GM18868 (cell line): ENCODE results near the gene PGD.
"Not testable (repeated sequence)": the region's sequence is repeated elsewhere in the genome, so short reads cannot be mapped to it uniquely, and the experiment has no call there.

Experiments
- ATAC-seq: cut with Tn5 transposase; IDR thresholded peaks from one replicate; pipeline ENCODE4 v1.9.1; 2021; ENCODE audit warnings: mild to moderate bottlenecking, moderate library complexity; ENCODE audit not compliant: unreplicated experiment

PGD gene

DNA sequence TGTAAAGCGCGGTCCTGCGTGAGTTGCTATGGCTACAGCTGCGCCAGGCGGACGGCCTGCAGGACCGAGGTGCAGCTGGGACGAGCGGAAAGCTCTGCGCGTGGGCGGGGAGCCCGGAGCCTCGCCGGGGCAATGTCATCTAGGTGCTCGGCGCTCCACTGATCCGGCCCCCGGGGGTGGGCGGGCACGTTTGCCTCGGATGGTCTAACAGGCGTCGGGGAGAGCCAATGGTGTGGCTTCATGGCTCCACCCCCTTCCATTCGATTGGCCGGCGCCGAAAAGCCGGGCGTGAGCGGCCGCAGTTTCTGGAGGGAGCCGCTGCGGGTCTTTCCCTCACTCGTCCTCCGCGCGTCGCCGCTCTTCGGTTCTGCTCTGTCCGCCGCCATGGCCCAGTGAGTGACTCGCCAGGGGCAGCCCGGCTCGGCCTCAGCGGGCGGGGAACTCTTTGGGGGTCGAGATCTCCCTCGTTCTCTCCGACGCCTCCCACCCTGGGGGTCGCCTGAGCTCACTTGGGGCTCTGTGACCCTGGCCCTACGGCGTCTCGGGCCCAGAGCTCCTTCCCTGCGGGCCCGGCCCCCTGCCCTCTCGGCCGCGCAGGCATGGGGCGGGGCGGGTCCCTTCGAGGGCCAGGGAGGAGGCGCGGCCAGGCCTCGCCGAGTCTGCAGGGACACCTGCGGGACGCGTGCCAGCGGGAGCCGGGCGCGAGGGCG, at the start of gene PGD:
Gene PGD, plus strand, starts transcription at position 331 of the 710 bp plus-strand sequence. Its CDS starts 54 bp downstream, at position 385.
- ATAC-seq, result peak; percentile 92

DNA sequence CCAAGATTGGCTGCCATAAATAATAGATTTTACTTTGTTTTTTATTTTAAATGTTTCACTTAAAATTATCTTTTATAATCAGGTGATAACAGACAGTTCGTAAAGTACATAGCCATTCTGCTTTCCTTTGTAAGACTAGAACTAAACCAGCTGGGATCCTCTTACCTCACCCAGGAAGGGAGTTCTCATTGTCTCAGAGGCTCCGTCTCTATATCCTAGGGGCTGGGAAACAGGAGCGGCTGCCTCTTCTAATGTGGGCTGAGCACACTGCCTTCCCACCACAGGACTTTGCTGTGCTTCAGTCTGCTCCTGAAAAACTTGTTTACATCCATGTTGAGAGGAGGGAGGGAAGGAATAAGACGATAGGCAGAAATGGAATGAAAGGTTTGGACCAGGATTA, 45.6 kb upstream of the PGD start:
- no peak for ATAC-seq

DNA sequence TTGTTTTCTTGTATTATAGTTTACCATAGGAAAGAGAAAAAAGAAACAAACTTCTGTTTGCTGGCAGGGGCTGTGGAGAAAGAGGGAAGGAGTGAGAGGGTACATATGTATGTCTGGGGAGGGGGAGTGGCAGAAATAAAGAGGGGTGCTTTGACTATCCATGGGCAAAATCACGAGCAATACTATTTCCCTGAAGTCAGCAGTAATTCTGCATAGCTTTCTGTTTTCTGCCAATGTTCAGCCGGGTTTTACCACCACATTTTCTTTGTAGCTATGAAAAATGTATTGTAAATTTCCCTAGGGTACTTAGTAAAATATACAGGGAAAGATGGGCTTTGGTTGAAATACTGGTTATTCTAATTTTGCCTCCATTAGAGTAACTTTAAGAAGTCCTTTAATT, 45.2 kb upstream of the PGD start:
- ATAC-seq, result no peak

DNA sequence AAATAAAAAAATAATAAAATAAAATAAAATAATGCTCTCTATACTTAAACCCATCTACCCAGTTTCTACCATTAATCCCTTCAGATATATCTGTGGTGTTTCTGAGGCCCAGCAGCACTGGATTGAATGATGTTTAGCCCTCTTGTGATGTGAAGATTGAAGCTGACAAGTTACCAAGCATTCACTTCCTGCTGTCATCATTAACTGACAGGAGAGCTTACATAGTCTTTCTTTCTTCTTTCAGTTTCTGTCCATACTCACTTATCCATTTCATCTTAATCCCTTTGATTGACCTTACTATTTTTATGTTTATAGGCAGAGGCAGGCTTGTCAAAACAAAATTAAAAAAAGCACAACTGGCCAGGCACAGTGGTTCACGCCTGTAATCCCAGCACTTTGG, 38.8 kb upstream of the PGD start:
- no peak for ATAC-seq

DNA sequence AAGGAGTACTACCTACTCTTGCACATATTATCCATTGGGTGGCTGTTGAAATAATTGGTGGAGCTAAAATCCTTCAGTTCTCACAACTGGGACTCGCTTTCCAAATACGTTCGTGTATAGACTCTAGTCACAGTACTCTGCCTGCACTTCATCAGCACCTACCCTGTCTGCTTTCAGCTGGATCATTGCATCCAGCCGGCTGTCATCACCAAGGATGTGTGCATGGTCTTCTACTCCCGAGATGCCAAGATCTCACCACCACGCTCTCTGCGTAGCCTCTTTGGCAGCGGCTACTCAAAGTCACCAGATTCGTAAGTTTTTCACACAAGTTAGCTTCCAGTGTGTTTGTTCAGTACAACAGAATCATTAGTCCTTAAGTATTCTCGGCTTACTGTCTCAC, 37.3 kb upstream of the PGD start:
- ATAC-seq, result no peak

DNA sequence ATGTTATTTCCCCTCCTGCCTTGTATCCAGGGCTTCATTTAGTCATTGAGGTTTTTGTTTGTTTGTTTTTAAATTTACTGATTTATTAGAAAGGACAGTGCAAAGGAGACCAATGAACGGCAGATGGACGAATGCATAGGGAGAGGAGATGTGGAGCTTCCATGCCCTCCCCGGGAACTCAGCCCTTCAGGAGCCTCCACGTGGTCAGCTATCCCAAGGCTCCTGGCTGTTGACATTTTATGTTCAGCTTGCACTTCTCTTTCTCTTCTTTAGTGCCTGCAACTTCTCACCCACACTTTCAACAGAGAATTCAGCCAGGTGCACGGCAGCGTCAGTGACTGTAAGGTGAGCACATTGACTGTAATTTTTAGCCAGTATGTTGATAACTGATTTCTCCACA, 30.7 kb upstream of the PGD start:
- ATAC-seq, result no peak

DNA sequence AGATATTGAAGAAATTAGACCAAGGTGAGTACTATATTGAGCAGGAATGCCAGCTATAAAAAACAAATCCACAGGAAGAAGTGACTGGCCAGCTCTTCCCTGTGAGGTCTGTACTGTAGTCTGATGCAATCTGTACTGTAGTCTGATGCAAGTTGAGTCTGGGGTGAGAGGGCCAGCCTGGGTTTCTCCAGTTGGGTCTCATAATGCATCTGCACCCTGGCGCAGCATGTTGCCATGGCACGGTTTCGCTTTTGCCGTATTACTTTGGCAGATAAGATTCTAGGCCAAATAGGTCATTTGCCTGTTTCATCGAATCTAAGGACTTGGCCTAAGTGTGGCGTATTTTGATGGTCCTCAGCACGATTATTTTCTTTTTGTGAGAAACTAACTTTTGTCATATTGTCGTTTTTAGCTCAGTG, 24.4 kb upstream of the PGD start:
- no peak for ATAC-seq

DNA sequence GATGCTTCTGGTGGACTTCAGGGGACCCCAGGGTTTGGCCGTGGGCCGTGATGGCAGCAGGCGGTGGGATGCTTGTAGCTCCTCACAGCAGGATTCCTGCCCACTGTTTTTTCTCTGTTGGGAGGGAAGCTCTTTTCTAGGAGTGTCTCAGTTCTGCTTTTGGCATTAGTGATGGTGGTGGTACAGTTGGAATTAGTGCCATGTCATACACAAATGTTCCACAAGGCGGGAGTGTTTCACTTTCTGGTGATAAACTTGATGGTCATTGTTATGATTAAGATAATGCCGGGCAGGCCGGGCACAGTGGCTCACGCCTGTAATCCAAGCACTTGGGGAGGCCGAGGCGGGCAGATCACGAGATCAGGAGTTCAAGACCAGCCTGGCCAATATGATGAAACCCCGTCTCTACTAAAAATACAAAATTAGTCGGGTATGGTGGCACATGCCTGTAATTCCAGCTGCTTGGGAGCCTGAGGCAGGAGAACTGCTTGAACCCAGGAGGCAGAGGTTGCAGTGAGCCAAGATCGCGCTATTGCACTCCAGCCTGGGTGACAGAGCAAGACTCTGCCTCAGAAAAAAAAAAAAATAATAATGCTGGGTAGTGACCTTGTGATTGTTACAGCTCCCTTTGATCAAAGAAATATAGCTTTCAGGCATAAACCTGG, 21.4 kb upstream of the PGD start:
- ATAC-seq, result not testable (repeated sequence)

DNA sequence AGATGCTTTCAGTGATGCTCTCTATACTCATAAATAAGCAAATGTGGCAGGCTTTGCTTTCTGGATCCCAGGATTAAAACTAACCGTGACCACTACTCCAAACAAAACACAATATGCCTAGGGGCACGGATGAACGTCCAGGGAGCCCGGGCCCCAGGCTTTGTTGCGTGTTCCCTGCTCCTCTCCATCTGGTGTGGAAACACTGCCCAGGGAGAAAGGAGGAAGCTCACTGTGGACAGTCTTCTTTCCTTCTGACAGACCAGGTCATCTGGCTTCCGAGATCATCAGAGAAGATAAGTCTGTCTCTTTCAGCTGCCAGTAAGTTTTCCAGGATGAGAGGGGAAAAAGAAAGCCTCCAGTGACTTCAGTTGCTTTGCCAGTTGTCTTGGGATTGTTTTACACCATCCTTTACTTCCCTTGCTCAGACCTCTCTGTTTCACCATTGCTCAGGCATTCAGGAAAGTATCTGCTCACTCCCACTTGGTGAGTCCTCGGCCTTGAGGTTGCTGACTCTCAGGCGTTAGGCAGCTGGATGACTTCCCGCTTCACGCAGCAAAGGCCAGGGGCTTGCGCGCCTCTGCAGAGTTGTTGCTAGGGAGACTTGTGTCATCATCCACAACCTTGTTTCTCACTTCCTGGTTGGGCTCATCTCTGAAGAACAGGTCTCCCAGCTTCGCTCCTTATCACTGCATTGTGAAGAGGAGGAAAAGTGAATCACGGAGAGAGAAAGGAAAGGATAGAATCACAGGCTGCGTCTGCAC, 20.6 kb upstream of the PGD start:
- ATAC-seq, result no peak

DNA sequence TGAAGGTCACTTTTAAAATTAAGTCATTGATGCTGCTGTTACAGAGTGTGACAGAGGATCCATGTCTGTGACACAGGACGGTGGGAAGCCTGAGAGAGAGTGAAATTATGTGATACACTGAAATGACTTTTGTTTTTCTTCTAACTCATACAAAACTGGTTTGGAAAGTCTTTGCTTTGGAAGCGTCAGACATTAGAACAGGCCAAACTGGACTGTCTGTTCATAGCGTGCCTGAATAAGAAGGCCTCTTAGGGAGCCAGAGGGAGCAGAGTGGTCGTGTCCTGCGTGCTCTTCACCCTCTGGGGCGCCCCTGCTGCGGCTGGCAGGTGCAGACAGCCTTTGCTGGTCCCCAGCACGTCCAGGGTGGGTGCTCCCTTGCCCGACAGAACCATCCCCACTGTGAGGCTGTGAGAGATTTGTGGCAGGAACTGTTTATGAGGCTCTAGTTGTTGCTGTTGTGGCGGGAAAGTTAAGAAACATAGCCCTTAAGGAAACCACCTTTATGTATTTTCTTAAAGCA, 19.7 kb upstream of the PGD start:
- ATAC-seq, result no peak

DNA sequence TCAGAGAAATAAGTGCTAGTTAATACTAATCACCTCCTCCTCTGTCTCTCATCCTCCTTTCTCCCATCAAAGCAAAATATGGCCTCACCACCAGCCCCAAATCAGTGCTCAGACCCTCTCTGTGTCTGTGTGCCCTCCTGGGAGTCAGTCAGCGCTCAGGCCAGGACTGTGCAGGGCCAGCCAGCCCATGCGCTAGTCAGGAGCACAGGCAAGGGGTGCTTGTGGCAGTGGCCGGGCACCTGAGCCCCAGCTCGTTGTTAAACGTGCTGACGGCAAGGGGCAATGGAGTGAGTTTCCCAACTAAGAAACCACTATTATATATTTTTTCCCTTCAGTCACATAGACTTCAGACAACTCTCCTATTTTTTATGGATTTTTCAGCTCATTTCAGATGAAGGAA, 19.2 kb upstream of the PGD start:
- no peak for ATAC-seq

DNA sequence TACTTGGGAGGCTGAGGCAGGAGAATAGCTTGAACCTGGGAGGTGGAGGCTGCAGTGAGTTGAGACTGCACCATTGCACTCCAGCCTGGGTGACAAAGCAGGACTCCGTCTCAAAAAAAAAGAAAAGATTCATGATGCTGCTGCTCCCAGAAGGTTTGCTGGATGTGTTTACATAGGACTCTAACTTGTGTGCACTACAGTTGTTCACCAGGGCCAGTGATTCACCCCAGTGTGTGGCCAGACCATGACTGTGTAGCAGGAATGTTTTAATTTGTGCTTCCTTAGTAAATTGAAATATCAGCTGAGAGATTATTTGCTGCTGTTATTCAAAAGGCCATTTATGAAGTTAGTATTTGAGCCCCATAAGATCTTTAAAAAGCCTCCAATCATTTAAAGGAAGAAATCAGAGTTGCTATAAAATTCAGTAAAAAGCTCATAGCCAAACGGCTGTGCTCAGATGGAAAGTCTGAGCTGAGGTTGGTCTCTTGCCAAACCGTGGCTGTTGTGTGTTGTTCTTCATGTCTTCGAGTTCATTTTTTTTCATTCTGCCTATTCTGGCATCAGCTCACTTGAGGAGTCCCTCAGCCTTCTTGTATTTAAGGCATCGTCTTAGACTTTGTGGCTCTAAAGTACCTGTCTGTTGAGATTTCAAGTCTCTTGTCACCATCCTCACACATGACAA, 18.1 kb upstream of the PGD start:
- ATAC-seq, result no peak

DNA sequence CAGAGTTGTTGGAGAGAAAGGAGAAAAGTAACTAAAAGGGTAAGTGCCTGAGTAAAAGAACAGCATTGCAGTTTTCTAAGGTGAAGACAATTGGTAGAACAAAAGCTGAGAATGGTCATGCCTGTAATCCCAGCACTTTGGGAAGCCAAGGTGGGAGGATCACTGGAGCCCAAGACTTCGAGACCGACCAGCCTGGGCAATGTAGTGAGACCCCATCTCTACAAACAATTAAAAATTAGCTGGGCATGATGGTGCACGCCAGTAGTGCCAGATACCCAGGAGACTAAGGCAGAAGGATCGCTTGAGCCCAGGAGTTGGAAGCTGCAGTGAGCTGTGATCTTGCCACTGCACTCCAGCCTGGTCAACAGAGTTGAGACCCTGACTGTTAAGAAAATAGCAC, 15.2 kb upstream of the PGD start:
- no peak for ATAC-seq

DNA sequence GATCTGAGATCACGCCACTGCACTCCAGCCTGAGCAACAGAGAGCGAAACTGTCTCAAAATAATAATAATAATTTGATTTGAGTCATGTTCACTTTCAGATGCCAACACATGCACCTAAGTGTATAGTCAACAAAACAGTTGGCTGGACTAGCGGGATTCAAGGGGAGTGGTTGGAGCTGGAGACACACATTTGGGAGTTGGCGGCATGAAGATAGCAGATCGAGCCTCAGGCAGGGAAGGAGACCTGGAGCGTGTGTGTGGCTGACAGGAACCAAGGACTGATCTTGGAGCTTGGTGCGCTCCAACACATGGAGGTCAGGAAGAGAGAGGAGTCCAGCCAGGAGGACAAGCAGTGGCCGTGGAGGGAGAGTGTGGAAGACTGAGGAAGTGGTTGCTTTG, 14.6 kb upstream of the PGD start:
- ATAC-seq, result no peak

DNA sequence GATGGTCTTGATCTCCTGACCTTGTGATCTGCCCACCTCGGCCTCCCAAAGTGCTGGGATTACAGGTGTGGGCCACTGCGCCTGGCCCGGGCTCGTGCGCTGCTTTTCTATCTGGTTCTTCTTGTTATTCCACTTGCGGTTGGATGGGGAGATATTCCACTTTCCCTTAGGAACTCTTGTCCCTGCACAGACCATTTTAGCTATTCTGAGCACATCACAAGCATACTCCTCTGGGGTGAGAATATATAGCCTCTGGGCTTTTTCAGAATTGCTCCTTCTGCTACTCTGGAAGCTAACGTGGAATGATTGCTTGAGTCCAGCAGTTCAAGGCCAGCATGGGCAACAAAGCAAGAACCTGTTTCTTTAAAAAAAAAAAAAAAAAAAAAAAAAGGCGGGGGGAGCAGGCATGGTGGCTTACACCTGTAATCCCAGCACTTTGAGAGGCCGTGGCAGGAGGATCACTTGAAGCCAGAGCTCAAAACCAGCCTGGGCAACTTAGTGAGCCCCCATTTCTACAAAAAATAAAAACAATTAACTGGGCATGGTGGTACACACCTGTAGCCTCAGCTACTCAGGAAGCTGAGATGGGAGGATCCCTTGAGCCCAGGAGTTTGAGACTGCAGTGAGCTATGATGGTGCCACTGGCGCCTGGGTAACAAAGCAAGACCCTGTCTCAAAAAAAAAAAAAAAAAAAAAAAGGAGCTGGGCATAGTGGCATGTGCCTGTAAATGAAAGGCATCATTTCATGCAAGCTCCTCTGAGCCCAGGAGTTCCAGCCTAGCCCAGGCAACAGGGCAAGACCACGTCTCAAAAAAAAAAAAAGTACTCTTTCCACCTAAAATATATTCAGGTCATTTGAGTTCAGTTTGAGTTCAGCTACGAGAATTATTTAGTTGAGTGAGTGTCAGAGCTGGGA, 11.8 kb upstream of the PGD start:
- ATAC-seq, result no peak

DNA sequence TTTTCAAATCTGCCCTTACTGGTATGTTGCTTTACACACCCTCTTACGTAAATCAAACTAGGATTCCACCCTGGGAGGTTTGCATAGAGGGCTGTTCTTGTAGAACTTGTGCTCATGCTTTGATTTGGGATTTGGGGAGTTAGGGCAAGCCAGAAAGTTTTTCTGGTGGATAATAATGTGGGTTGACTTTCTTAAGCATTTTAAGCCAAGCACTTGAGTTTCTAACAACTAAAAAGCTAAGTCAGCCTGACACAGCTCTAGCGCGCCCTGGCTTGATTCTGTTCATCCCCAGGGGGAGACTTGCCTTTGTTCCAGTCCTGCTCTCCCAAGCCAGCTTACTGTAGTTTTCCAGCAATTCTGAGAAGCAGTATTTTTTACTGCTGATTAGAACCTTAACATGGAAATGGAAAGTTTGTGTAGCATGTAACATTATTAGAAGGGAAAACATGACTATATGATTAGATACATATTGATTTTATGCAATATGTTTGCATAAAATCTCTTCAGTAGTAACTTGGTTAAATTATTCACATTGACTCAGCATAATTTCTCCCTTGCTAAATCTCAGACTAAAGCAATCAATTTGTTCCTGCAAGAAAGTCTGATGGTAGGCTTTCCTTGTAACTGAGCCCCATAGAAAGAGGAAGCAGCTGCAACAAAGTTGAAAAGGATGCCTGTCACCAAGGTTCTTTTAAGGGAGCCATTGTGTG, 11.0 kb upstream of the PGD start:
- no peak for ATAC-seq

DNA sequence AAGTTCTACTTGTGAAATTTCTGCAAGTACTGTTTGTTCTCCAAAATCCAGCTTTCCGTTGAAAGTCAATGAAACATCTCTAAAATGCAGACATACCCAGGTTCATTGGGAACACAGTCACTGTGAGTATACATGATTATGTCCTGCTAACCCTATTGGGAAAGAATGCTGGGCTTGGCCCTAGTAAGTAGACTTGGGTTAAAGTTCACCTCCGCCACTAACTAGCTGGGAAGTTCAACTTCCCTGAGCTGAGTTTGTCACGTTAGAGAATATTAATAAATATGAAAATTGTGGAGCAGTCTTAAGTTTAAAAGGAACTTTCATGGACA, 10.5 kb upstream of the PGD start:
- ATAC-seq, result no peak

DNA sequence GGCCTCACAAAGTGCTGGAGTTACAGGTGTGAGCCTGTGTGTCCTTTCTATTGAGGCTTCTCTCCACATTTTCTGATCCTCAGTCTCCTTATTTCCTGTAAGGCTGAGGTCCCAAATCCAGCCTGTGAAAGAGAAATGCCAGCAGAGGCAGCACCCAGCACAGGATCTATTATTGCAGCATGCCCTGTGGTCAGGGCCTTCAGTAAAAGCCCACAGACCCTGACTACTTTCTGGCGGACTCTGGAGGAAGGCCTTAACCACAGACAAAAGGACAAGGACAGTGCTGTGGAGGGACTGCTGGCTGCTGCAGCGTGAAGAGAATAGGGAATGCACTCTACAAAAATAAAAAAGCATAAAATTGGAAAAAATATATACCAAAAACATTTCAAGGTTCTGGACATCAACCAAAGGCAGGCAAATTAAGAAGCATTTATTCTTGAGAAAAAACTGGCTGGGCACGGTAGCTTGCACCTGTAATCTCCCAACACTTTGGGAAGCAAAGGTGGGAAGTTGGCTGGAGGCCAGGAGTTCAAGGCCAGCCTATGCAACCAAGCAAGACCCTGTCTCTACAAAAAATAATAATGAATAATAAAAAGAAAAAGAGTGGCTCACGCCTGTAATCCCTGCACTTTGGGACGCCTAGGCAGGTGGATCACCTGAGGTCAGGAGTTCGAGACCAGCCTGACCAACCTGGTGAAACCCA, 9.4 kb upstream of the PGD start:
- ATAC-seq, result no peak

DNA sequence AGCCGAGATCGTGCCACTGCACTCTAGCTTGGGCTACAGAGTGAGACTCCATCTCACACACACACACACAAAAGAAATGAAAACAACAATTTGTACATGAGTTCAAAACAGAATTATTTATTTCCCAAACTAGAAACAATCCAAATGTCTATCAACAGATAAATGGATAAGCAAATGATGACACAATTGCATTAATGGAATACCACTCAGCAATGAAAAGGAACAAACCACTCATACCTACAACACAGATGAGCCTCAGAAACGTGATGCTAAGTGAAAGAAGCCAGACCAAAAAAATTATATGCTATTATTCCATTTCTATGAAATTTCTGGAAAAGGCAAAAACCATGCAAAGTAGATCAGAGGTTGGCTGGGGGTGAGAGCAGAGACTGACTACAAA, 2.0 kb upstream of the PGD start:
- ATAC-seq, result no peak
